Fibroblast of pulmonary artery (primary cell): ENCODE measurements around the gene ZNF14.

Experiments used
- DNase-seq: peaks from one replicate; pipeline ENCODE4 v3.0.0-alpha.2; 2010; ENCODE audit warnings: low read depth
- H3K4me3 ChIP-seq: replicated peaks from 2 replicates; pipeline ENCODE4 v1.5.1; 2011; ENCODE audit warnings: low read depth, mild to moderate bottlenecking, control low read depth, low read length, moderate library complexity
- CTCF ChIP-seq: IDR thresholded peaks from 2 replicates; pipeline ENCODE4 v1.5.1; 2011; ENCODE audit warnings: mild to moderate bottlenecking, control low read depth, low read length, inconsistent platforms; ENCODE audit errors: missing control alignments

Gene ZNF14

GRCh38 chr19:19662344-19662743 lies 70.6 kb downstream of the ZNF14 start:
- DNase-seq, result no peak
- TF ChIP-seq CTCF, result no peak
- H3K4me3 ChIP-seq, result peak overlapping the region; percentile 84

GRCh38 chr19:19661675-19662251 lies 71.1 kb downstream of the ZNF14 start:
- no peak for TF ChIP-seq CTCF
- no peak for DNase-seq
- H3K4me3 ChIP-seq, result peak overlapping the region; percentile 84

GRCh38 chr19:19661141-19661674 lies 71.7 kb downstream of the ZNF14 start:
- no peak overlapping the region for H3K4me3 ChIP-seq
- no peak for TF ChIP-seq CTCF
- no peak for DNase-seq
